ENCODE measurements around the gene EDNRB.
"Not testable (repeated sequence)": the region's sequence is repeated elsewhere in the genome, so short reads cannot be mapped to it uniquely, and the experiment has no call there.

Gene EDNRB

DNA sequence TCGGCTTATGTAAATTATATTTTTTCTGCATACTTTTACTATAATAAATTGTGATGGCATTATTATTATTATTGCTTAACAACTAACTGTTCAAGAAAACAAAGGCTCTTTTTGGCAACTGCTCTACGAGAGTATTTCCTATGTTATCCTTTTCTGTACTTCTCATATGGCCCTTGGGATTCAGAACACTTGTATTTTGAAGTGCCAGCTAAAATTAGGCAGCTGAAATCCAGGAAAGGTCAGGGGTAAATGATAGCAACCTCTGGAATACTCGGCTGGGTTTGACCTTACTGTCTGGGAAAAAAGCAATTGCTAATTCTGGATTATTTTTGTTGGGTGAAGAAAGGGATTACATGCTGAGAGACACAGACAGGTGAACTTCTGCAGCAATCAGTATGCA, 23.9 kb downstream of the EDNRB start:
- no peak for DNase-seq

DNA sequence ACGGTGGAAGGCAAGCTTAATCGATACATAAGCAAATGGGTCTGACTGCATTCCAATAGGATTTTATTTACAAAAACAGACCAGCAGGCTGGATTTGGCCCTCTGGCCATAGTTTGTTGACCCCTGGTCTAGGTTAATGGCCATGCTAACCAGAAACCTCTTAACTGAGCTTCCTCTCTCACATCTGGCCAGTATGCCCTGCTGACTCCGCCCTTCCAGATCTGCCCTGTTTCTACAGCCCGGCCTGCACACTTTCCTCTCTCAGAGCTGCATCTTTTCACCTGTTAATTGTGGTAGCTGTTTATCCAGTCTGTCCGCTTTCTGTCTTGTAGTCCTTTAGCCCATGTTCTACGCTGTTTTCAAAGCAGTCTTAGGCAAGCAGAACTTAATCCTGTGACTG, 25.6 kb downstream of the EDNRB start:
- no peak for DNase-seq

DNA sequence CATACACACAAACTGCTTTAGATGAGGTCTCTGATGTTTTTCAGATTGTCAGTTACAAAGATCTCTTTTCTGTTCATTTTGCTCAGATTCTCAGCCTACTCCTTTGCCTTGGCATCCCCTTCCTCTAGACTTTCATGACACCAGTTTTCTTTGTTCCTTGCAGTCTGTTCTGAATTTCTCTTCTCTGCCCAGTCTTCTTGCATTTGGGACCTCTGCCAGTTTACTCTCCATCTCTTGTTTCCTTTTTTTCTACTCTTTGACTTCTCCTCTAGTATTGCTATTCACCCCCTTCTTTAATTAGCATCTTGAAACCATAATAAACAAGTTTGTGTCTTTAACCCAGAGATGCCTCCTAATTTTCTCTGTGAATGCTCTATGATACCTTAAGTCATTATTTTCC, 26.1 kb downstream of the EDNRB start:
- DNase-seq, result no peak

DNA sequence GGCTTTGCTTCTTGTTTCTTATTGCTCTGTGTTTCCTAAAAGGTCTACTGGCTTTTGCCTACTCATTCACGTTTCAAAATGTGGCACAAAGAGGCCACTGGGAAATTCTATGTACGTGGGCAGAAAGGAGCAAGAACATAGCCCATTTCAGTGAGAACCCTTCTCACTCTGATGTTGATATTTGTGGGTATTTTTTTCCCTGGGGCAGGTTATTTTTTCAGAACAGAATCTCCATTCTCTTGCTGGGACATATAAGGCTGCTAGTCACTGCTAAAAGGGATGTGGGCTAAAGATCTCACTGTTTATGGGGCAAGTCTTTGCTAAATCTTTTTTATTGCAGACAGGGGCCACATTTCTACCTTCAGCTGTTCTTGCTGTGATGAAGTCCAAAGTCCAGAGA, 27.1 kb downstream of the EDNRB start:
- no peak for DNase-seq

DNA sequence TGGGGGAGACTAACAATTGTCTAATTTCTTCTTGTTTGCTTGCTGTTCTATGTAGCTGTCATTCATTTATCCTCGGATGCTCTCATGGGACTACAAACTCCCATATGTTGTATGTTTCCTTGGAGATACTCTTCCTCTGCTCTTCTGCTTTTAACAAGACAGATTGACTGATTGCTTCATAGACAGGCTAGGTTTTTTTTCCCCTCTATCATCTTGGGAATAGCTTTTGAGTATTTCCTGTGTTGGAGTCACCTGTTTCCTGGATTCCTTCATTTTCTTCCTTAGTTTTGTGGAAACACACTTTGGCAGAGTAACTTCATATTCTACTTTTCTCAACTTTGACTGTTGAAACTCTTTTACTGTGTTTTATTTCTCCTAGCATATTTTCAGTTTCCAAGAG, 27.6 kb downstream of the EDNRB start:
- DNase-seq, result no peak

DNA sequence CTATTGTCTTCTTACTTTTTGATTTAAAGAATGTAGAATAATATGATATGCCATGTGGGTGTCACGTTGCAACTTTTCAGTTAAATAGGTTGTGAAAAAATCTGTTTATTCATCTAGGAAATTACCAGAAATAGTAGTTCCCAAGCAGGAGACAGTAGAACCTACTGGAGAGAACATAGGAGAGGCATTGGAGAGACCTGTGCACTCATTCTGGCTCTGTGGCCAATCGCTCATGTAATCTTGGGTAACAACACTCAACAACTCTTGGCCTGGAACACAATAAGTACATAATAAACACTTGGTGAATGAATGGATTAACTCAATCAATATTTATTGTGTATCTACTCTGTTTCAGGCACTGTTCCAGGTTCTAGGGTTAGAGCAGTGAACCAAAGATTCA, 35.3 kb downstream of the EDNRB start:
- no peak for DNase-seq

DNA sequence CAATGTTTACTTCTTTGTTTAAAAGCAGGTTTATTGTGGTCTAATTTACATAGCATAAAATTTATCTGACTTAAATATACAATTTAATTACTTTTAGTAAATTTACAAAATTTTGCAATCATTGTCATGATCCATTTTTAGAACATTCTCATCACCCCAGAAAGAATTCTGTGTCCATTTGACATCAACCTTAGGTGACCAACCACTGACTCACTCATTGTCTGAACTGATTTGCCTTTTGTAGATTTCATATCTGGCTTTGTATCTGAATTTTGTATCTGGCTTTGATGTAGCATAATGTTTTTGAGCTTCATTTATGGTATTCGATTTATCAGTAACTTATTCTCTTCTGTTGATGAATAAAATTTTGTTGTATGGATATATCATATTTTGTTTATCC, 40.4 kb downstream of the EDNRB start:
- DNase-seq, result no peak

DNA sequence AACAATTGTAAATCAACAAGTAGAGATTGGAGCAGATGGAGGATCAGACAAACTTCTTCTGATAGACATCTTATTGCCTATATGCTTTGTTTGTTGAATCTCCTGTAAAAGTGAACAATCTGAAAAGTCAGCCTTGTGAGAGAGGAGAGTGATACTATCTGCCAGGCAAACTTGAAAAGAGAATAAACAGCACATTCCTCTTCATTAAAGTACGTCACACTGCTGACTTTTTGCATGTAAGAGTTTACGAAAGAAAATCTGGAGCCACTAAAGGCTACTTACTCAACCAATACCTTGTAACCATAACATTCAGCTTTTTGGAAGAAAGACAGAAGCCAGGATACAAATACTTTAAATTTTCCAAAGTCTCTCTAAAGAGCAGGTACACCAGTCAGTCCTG, 42.5 kb downstream of the EDNRB start:
- DNase-seq, result no peak

DNA sequence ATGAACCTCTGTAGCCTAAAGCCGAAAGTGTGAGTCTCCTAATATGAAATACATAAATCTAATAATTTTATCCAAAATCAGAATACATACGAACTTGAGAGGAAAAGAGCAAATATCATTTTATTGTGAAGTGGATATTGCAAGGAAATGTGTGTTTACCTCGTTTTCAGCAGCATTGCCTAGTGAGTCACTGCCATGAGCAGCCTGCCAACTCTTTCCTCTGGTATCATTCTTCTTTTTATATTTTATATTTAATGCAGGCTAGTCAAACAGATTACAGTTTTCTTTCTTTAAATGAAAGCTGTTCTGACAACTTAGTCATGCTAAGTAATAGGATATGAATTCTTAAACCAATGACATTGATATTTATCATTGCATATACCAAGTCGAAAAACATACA, 44.2 kb downstream of the EDNRB start:
- no peak for DNase-seq

DNA sequence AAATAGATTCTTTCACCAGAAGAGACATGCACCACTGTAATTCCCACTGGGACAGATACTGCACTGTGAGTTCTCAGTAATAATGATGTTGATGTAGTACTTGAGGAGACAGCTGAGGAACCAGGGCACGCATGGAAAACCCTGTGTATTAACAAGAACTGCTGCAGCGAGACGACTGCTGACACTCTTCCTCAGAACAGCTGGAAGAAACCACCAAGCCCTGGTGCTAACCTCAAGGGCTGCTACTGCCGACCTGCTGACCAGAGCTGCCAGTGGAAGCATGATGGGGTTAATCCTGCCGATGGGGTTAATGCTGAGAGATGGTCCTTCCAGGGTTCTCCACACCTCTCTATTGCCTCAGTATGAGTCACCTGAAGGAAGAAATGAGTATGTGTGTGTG, 45.6 kb downstream of the EDNRB start:
- DNase-seq, result no peak

DNA sequence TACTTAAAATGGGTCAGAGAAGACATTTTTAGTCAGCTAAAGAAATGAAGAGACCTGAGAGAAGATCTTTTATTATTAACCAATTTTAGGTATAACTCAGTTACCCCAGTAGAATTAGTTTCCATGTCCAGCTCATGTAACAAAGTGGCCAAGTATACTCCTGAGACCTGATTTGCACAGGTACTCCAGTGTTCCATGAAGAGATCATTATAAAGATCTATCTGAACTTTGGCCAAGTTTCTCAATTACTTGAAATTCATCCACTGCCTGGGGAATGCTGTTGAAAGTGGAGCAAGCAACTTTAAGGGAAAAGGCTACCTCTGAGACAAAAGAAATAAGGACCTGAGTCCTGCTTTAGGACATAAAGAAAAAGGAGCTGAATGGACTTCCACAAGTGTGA, 47.0 kb downstream of the EDNRB start:
- DNase-seq, result no peak

DNA sequence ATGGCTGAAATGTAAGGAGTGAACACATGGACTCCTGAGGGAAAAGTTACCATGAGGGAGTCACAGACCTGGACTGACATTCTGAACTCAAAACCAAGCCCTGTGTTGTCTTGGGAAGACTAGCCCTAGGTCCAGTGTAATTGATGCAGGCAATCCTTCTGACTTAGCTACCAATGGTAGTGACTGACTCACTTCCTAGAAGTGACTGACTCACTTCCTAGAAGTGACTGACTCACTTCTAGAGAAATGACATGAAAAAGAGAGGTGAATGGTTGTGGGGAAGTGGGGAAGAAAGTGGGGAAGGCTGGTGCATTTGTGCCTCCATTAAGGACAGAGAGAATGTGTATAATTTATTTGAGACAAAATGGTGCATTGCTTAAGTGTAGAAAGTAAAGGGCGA, 49.9 kb downstream of the EDNRB start:
- DNase-seq, result no peak

DNA sequence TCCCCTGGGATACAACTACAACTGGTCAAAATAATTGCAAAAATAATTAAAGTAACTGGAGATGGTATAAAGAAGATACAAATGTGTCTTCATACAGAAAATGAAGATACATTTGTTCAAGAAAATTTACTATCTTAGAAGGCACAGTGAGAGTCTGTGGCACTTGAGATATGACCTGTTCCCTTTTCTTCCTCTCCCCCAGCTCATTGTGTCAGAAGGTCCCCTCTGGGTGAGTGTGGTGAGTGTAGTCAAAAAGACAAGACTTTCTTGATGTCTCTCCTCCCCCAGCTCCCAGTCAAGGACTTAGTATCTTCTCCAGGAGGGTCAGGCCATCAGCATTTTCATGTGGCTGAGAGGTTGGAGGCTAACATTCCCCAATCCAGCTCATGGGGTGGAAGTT, 51.7 kb downstream of the EDNRB start:
- DNase-seq, result no peak

DNA sequence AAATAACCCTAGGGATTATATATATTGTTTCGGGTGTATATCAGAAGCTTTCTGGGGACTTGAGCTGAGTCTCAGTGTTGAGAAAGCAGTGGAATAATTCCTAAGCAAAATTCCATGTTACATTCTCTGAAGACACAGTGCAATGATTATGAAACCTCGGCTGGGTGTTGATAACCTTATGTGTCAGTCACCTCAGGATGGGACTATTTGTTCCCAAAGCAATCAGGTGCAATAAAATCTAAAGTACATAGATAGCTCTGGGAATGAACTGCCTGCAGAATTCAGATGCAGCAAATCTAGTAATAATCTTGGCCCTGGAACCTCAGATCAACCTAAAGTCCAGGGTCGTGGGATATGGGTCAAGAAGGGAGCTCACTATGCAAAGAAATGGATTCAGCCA, 53.0 kb downstream of the EDNRB start:
- DNase-seq, result no peak

DNA sequence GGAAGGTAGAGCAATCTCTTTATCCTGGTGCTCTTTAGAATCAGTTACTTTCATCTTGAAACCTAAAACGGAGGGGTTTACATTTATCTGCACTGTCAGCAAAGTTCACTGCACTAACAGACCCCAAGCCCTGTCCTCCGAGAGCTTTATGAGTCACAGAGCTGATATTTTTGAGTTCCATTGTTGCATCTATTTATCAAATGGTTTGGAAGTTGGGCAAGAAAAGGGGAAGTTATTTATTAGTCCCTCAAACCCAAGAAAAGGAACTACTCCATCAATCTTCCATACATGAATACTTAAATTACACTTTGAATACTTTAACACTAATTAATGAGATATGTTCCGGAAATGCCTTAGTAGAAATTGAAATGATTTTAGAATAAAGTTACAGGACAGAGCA, 55.5 kb downstream of the EDNRB start:
- DNase-seq, result no peak

DNA sequence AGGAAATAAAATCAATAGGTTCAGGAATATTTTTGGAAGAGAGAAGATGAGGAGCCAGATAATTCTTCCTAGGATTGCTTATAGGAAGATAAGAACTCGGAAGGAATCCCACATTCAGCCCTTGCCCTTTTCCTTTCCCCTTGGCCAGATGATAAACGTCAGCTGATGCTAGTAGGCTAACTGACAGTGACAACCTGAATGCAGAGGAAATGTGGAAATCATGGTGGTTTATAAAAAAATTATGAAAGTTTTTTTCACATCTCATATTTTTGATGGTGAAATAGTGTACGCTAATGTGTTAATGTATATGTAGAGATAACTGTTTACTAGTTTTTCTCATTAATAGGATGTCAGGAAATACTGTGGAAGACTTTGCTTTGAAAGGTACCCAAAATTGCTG, 56.9 kb downstream of the EDNRB start:
- no peak for DNase-seq

DNA sequence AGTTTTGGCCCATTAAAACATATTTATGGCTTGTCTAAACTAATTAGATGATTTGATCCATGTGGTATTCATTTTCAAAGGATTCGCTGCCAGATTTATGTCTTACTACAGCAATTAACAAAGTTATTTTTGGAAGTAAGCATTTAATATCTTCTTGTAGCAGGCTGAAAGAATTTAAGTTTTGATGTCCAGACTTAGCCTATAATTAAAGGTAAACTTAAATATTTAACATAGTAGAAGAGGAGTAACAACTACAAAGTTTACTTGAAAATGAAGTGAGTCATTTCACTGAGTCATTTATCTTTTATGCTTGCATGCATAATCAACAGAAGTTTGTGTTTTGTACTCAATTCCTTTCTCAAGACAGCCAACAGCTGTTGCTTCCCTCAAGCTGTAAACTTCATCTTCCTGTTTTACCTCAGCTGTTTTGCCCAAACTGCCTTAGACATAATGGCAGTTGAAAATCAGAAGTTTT, 58.1 kb downstream of the EDNRB start:
- no peak for DNase-seq

DNA sequence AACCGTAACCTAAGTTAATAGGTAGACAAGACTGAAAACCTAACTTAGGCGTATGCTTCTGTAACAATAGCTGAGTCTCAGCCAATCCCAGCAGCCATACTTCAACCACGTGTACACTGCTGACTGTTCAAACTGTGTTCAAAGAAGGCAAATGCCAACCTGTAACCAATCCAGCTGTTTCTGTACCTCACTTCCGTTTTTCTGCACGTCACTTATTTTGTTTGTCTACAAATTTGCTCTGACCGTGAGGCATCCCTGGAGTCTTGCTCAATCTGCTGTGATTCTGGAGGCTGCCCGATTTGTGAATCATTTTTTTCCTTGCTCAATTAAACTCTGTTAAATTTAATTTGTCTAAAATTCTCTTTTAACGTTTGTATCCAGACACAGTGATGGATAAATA, 59.2 kb downstream of the EDNRB start:
- no peak for DNase-seq

DNA sequence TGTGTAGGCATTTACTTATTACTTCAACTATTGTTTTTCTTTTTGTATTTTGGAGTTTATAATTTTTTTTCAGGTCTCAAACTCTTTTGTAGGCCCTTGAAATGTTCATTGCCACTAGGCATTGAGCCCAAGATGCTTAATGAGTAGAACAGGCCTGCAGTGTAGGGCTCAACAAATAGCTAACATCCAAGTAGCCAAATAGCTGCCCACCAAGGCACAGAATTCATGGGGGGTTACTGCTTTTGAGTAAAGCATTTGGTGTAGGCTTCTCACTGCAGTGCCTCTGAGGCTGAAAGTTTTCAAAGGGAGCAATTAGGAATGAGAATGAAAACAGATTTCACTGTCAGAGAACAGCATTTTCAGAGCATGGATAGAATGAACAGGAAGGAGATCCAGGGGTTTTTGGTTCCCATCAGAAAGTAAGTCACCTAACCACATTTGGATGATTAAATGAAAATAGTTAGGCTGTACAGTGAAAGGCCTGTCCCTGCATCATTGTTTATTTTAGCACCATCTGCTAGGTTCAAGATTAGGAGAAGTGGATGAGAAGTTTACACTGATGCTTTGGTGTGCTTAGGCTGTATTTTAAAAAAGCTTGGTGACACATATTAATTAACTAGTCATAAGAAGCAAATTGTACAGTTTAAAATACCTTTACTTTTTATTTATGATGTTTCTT, 61.0 kb downstream of the EDNRB start:
- DNase-seq, result no peak

DNA sequence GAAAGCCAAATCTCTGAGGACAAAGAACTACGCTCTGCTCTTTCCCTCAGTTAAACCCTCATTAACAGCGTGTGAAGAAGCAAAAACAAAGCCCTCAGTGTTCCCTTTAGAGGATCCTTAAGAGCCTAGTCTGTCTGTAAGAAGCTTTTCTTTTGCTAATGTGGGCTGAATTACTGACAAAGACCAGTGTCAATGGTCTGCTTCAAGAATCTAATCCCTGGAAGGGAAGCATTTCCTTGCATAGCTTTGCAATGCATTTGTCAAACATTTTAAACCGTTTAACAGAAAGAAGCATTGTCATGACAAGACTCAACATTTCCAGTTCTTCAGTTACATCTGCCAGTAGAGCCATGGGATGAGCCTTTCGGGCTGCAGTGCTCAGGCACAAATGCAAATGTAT, 64.9 kb downstream of the EDNRB start:
- no peak for DNase-seq

DNA sequence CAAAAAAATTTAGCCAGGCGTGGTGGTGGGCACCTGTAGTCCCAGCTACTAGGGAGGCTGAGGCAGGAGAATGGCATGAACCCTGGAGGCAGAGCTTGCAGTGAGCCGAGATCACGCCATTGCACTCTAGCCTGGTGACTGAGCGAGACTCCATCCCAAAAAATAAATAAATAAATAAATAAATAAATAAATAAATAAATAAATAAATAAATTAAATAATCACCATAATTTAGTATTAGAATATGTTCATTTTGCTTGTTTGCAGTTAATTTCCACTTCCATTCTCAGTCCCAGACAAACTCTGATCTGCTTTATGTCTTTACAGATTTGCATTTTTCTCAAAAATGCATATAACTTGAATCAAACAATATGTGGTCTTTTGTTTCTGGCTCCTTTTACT, 70.6 kb downstream of the EDNRB start:
- DNase-seq, result not testable (repeated sequence)

DNA sequence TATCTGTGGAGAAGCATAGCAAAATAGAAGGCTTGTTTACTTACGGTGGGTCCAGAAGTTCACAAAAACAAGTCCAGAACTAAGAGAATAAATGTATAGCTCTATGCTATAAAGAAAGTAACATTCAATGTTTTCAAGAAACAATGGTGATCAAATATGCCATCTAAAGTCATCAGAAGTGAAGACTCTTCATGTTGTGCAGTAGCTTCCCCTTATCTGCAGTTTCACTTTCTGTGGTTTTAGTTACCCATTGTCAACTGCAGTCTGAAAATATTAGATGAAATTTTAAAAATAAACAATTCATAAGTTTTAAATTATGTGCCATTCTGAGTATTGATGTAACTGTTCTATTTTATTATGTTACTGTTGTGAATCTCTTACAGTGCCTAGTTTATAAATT, 72.5 kb downstream of the EDNRB start:
- DNase-seq, result no peak
